Glutamatergic neuron (in vitro differentiated cells): ENCODE data around the gene PDPR. TPM values are rescaled to one million over a fixed set of nuclear protein-coding genes. Genes with fewer than 3 reads are reported as not detected.
"Not testable (repeated sequence)": the region's sequence is repeated elsewhere in the genome, so short reads cannot be mapped to it uniquely, and the experiment has no call there.

ENCODE experiments used
- DNase-seq: peaks from one replicate; pipeline ENCODE4 v3.0.0; 2022
- H3K27ac Mint-ChIP-seq: one replicate; pipeline ENCODE4 v1.8.0; 2020; ENCODE audit warnings: mild to moderate bottlenecking, mixed read lengths, inconsistent platforms; ENCODE audit not compliant: unreplicated experiment
- H3K27me3 Mint-ChIP-seq: one replicate; pipeline ENCODE4 v1.8.0; 2020; ENCODE audit warnings: mild to moderate bottlenecking, moderate library complexity, mixed read lengths, inconsistent platforms; ENCODE audit not compliant: unreplicated experiment
- H3K36me3 Mint-ChIP-seq: one replicate; pipeline ENCODE4 v1.8.0; 2020; ENCODE audit warnings: mild to moderate bottlenecking, mixed read lengths, inconsistent platforms; ENCODE audit not compliant: unreplicated experiment
- H3K4me1 Mint-ChIP-seq: one replicate; pipeline ENCODE4 v1.8.0; 2020; ENCODE audit warnings: mild to moderate bottlenecking, low read depth, mixed read lengths, inconsistent platforms; ENCODE audit not compliant: unreplicated experiment
- H3K4me3 Mint-ChIP-seq: one replicate; pipeline ENCODE4 v1.8.0; 2020; ENCODE audit warnings: mild to moderate bottlenecking, mixed read lengths, inconsistent platforms; ENCODE audit not compliant: unreplicated experiment
- H3K9me3 Mint-ChIP-seq: one replicate; pipeline ENCODE4 v1.8.0; 2020; ENCODE audit warnings: mild to moderate bottlenecking, moderate library complexity, mixed read lengths, inconsistent platforms; ENCODE audit not compliant: unreplicated experiment
- long read RNA-seq: library from polyadenylated mRNA; unstranded; transcript quantifications from one replicate; pipeline ENCODE4 v2.0.0, GENCODE V29; 2020; ENCODE audit not compliant: unreplicated experiment
- total RNA-seq: library from RNA; stranded (reverse); fragmentation: NEBNext Ultra II Directional; extraction: Animal tissue kit (Norgen Biotek cat#: 25700); gene quantifications from one replicate; pipeline ENCODE4 v1.2.1, GENCODE V29; 2021; ENCODE audit not compliant: unreplicated experiment

The PDPR gene
- 19.1 TPM for total RNA-seq
- long read RNA-seq, partial matches to known transcripts = 2 of 4 reads
- long read RNA-seq, other reads (novel, unspliced or antisense) = 2 of 4 reads

DNA sequence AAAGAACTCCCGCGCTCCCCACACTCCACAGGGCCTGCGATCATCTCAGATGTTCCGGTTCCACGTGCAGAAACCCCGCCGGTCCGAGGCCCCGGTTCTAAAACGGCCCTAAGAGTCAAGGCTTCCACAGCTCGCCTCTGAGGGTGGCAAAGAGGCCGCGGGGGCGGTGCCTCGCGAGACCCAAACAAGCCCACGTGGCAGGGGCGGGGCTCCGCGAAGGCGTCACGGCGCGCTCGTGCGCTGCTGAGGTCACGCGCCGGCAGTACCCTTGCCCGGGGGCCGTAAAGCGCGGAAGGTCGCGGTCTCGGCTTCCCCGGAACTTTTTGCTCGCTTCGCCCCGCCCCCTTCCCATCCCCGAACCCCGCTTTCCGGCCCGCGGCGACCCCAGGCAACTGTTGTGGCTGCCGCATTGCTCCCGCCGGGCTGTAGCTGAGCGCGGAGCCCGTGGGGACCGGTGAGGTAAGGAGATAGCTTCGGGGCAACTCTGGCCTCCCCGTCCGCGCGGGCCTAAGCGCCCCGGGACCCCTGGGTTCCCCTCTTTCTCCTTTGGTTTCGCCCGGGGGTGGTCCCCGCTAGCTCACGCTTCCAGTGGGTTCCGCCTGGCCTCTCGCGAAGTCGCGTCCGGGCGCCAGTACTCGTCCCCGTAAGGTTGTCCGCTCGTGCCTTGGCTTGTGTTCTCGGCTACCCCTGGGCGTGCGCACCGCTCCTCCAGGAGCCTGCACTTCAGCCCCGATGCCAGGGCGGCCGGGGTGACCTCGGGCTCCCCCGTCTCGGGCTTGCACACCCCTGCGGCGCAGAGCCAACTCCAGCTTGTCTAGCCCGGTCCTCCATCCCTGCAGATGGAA is at the start of gene PDPR:
Gene PDPR (plus strand): TSS at position 351 of the 845 bp plus-strand sequence. CDS start 6,161 bp downstream, outside the sequence.
- not testable (repeated sequence) for H3K36me3 Mint-ChIP-seq, H3K9me3 Mint-ChIP-seq, H3K4me1 Mint-ChIP-seq, H3K27me3 Mint-ChIP-seq
- DNase-seq = peak; percentile 93
- H3K4me3 Mint-ChIP-seq = peak within 1 kb of the TSS; percentile 93
- peak within 1 kb of the TSS; percentile 43 for H3K27ac Mint-ChIP-seq

DNA sequence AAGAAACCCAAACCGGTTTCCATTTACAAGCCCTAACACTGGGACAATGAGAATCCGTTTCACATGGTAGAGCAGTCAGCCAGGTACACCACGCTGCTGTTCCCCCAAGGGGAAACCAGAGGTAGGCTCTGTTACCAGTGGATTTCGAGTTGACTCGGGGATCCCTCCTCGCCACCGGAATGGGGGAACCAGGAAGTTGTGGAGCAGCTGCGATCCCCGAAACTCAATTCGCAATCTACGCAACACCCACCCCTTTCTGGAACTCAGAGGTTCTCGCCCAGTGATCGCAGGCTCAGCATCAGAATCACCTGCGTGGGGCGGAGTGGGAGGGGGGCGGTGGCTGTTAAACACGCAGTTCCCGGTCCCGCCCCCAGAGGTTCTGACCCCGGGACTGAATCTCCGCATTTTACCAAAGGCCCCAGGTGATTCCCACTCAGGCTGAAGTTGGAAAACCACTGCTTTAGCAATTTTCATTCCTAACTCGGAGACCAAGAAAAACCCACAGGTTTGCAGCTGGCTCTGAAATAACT is 49.2 kb upstream of the PDPR start:
- not testable (repeated sequence) for H3K27me3 Mint-ChIP-seq, H3K36me3 Mint-ChIP-seq, H3K4me1 Mint-ChIP-seq, H3K9me3 Mint-ChIP-seq
- H3K4me3 Mint-ChIP-seq = peak overlapping the region; percentile 79
- peak; percentile 36 for DNase-seq
- H3K27ac Mint-ChIP-seq = peak overlapping the region; percentile 12

DNA sequence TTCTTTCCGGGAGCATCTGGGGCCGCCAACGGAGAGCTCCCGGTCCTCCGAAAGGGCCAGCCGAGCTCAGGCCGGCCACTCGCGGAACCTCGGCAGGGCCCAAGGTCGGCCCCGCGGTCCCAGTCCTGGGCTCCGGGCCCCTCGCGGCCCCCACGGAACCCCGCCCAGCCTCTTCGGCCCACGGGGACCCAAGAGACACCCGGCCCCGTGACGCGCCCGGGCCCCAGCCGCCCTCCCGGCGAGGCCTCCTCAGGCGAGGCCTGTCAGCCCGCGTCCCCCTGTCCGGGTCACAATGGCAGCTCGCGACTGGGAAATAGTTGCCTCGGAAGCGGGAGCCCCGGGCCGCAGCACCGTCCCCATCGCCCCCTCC is 48.8 kb upstream of the PDPR start:
- H3K4me1 Mint-ChIP-seq, H3K9me3 Mint-ChIP-seq, H3K4me3 Mint-ChIP-seq, H3K36me3 Mint-ChIP-seq, DNase-seq, H3K27ac Mint-ChIP-seq, H3K27me3 Mint-ChIP-seq: not testable (repeated sequence)

DNA sequence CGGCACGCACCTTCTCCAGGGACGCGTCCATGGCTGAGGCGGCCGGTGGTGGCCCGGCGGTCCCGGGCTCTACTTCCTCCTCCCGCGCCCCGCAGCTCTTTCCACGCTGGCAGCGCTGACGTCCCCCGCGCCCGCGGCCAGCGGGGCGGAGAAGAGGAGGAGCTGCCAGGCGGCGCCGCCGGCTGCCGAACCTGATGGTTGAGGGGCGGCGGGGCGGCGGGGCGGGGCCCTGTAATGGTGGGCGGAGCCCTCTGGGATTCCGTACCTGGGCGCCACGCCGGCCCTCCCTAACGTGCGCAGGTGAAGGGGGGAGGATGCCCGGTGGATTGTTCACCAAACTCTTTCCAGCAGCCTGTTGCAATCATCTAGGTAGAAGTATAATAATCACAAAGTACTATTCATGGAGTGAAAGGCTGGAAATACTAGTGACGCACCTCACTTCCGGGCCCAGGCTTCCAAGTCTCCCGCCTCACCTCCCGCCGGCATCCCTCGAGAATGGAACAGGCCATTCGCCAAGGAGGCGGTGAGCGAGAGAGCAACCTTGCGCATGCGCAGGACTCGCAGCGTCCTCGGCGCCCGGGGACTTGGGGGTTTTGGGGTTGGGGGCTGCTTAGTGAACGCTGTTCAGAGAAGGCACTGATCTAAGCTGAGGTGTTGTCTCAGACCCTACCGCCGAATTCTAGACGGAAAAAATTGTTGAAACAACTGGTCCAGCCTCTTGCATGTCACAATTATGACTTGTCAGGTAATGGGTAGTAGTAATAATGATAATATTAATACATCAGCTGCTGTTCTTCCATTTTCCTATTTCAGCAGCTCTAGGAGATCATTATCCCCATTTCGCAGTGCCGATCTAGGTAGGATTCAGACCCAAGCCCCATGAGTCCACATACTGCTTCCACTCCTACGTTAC is 48.1 kb upstream of the PDPR start:
- not testable (repeated sequence) for H3K9me3 Mint-ChIP-seq, H3K27me3 Mint-ChIP-seq, H3K4me1 Mint-ChIP-seq, H3K27ac Mint-ChIP-seq, H3K36me3 Mint-ChIP-seq
- DNase-seq = peak; percentile 81
- peak overlapping the region; percentile 88 for H3K4me3 Mint-ChIP-seq

DNA sequence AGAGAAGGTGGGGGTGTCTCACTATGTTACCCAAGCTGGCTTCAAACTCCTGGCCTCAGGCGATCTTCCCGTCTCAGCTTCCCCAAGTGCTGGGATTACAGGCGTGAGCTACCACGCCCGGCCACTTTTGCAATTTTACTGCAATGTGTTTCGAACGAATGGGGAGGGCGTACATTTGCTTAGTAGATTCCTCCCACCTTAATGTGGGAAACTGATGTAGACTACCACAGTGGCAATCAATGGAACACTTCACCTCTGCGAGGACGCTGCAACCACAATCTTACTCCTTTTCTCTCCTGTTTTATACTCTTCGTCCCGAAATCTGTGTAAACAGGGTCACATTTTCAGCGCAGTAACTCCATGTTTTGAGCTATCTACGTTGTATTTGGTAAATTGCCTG is 47.4 kb upstream of the PDPR start:
- not testable (repeated sequence) for H3K9me3 Mint-ChIP-seq, DNase-seq, H3K4me1 Mint-ChIP-seq, H3K27me3 Mint-ChIP-seq, H3K36me3 Mint-ChIP-seq, H3K27ac Mint-ChIP-seq
- H3K4me3 Mint-ChIP-seq = peak overlapping the region; percentile 75

DNA sequence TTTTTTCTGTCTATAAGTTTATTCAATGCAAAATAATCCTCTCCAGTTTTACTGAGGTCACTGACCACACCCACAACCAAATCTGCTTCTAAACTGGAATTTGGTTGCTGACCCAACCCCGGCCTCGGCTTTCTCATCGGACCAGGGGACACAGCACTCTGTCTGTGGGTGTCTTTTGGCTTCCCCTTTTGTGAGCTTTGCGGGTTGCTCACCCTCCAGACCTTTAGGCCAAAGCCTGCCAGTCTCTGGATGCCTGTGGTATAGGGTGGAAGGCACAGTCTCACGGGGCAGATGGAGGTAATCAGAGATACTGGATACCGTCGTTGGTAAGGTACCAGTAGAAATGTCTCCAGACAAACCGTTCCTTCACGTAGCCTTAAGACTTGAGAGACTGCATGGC is 35.1 kb upstream of the PDPR start:
- H3K27ac Mint-ChIP-seq, H3K4me3 Mint-ChIP-seq, H3K27me3 Mint-ChIP-seq, H3K36me3 Mint-ChIP-seq, H3K9me3 Mint-ChIP-seq, H3K4me1 Mint-ChIP-seq, DNase-seq: not testable (repeated sequence)

DNA sequence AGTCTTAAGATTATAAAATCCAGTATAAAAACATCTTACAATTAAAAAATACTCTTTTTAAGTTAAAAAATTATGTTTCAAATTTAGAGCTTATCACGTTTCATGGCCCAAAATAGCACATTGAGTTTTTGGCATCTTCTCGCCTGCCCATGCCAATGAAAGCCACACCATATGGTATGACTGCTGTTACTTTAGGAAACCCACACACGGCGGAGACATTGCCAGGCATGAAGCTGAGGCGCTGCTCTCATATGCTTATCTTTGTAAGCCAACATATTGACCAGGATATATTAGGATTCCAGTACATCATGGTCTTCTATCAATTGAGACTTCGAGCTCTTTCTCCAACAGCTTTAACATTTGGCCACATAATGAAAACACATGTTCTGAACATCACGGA is 32.9 kb upstream of the PDPR start:
- H3K27me3 Mint-ChIP-seq, H3K27ac Mint-ChIP-seq, DNase-seq, H3K4me1 Mint-ChIP-seq, H3K9me3 Mint-ChIP-seq, H3K36me3 Mint-ChIP-seq, H3K4me3 Mint-ChIP-seq: not testable (repeated sequence)

DNA sequence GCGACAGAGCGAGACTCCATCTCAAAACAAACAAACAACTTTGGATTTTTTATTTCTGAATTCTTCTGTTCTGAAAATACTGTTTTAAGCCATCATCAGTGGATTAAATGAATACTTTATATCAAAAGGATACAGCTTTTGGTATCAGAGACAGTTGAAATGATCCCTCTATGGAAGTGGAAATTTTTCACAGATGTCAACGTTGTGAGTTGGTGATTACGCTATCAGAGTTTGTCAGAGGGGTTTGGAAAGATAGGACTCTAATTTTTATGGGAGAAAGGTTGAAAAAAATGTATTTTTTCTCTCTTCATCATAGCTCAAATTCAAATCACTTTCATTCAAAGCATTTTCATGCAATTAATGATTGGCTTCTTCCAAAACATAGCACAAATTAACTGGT is 30.2 kb upstream of the PDPR start:
- not testable (repeated sequence) for H3K4me1 Mint-ChIP-seq, H3K36me3 Mint-ChIP-seq

DNA sequence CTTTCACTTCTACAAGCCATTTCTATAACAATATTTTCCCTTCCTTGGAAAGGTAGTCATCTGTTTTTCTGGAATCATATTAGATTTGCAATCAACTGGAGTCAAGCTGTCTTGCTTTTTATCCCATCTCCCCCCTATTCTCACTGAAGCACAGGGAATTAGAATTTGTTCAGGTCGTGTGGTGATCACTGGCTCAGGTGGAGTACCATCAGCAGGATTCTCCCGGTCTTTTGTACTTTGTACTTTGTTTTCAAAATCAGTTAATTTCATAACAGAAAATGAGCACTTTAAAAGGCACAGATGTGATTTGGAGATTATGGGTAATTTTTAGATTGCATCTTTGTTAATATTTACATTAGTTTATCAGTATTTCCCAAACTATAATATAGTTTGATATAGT is 26.0 kb upstream of the PDPR start:
- H3K27me3 Mint-ChIP-seq, H3K9me3 Mint-ChIP-seq, DNase-seq, H3K36me3 Mint-ChIP-seq, H3K4me3 Mint-ChIP-seq, H3K4me1 Mint-ChIP-seq, H3K27ac Mint-ChIP-seq: not testable (repeated sequence)

More for the DNA sequence above, 30.2 kb upstream of the PDPR start:
- H3K9me3 Mint-ChIP-seq, DNase-seq, H3K4me3 Mint-ChIP-seq, H3K27me3 Mint-ChIP-seq, H3K27ac Mint-ChIP-seq: not testable (repeated sequence)

DNA sequence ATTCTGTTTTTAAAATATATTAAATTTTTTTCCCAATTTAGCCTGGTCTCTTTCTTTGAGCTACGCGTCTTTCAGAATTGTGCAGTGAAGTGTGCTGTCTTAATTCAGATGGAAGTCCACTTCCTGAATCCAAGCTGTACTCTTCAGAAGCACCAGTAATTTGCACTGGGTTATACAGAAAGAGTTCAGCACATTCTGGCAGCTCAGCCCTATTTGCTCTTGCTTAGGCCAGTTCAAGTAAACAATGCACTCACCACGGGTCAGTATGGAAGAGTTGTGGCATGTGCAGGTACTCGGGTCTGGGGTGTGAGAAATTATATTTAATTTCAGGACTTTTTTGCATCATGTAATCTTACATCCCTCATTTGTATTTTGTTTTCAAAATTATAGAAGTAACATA is 25.3 kb upstream of the PDPR start:
- H3K36me3 Mint-ChIP-seq, H3K4me3 Mint-ChIP-seq, H3K27ac Mint-ChIP-seq, DNase-seq, H3K27me3 Mint-ChIP-seq, H3K4me1 Mint-ChIP-seq, H3K9me3 Mint-ChIP-seq: not testable (repeated sequence)

DNA sequence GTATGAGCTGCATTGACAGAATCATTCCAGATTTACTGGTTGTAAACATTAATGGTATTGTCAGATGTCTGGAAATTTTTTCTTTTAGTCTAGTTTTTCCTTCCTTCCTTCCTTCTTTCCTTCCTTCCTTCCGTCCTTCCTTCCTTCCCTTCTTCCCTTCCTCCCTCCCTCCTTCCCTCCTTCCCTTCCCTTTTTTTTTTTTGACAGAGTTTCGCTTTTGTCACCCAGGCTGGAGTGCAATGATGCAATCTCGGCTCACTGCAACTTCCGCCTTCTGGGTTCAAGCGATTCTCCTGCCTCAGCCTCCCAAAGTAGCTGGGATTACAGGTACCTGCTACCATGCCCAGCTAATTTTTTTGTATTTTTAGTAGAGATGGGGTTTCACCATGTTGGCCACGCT is 24.8 kb upstream of the PDPR start:
- not testable (repeated sequence) for H3K4me1 Mint-ChIP-seq, DNase-seq, H3K27me3 Mint-ChIP-seq, H3K36me3 Mint-ChIP-seq, H3K27ac Mint-ChIP-seq, H3K4me3 Mint-ChIP-seq, H3K9me3 Mint-ChIP-seq

DNA sequence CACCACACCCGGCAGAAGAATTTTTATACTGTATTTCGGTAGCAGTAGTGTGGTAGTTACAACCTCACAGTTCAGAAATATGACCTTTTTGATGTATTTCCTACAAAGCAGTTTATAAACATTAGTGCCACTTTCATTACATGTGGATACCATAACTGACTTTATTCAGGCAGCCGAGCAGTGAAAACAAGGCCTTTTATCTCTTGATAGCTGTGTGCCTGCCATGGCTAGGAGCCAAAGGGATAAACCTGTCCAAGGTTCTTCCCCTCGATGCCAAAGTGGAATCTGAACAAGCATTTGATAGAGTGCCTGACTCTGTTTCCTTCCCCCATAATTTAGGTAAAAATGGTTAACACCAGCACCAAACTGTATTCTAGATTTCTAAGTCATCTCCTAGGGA is 23.0 kb upstream of the PDPR start:
- not testable (repeated sequence) for DNase-seq, H3K27ac Mint-ChIP-seq, H3K4me1 Mint-ChIP-seq, H3K27me3 Mint-ChIP-seq, H3K9me3 Mint-ChIP-seq, H3K4me3 Mint-ChIP-seq, H3K36me3 Mint-ChIP-seq
